ENCODE results near the gene TERT.
"Not testable (repeated sequence)": the region's sequence is repeated elsewhere in the genome, so short reads cannot be mapped to it uniquely, and the experiment has no call there.

The TERT gene

DNA sequence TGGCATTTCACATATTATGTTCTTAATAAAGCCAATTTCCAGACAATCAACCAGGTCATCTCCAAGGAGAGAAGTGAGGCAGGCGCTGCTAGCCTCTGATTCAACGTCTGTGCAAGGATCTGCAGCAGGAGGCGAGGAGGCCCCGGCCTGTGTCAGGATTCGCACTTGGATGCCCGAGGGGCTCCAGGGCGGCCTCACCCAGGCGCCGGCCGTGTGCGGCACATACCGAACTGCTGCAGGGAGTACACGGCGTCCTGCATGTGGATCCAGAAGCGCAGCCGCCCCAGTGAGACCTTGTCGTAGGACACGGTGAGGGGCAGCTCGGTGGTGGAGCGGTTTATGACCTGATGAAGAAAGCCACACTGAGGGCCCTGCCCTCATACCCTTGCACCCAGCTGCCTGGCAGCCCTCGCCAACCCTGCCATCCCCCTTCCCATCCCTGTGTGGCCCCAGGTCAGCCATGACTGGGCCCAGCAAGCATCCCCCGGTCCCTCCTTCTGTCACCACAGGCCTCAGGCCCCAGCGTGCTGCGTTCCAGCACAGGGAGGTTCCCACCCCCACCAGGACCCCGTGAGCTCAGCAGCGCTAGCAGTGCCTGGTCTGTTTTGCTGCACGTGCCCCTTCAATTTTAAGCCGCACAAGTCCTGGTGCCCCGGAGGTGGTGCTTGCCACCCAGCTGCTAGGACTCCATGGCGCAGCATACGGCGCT, 40.1 kb upstream of the TERT start:
- H3K4me3 ChIP-seq (ENCODE audit: low read depth, low read length) = no peak overlapping the region

DNA sequence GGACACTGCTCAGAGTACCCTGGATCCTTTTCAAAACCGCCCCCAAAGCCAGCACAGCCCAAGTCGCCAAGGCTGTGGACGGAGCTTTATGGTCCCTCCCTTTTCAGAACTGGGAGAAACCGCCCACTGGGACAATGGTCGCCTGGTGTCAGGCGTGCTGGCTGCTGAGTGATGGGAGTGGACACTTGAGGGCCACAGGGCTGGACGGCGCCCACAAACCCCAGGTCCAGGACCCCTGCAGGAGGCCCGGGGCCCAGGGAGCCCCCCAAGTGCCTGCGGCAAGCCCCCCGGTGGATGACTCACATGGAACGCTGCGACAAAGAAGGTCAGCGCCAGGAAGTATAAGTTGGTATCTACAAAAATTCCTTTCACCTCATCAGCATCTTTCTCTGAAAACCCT, 39.1 kb upstream of the TERT start:
- TF ChIP-seq, protein P1, sequence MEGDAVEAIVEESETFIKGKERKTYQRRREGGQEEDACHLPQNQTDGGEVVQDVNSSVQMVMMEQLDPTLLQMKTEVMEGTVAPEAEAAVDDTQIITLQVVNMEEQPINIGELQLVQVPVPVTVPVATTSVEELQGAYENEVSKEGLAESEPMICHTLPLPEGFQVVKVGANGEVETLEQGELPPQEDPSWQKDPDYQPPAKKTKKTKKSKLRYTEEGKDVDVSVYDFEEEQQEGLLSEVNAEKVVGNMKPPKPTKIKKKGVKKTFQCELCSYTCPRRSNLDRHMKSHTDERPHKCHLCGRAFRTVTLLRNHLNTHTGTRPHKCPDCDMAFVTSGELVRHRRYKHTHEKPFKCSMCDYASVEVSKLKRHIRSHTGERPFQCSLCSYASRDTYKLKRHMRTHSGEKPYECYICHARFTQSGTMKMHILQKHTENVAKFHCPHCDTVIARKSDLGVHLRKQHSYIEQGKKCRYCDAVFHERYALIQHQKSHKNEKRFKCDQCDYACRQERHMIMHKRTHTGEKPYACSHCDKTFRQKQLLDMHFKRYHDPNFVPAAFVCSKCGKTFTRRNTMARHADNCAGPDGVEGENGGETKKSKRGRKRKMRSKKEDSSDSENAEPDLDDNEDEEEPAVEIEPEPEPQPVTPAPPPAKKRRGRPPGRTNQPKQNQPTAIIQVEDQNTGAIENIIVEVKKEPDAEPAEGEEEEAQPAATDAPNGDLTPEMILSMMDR (IDR thresholded peaks at IDR 0.05; ENCODE audit: borderline replicate concordance, insufficient read depth, low read depth, low read length) = no peak
- H3K4me3 ChIP-seq (ENCODE audit: low read depth, low read length) = no peak overlapping the region

More for the DNA sequence above, 40.1 kb upstream of the TERT start:
- TF ChIP-seq, protein P1 (IDR thresholded peaks at IDR 0.05; ENCODE audit: borderline replicate concordance, insufficient read depth, low read depth, low read length) = no peak

DNA sequence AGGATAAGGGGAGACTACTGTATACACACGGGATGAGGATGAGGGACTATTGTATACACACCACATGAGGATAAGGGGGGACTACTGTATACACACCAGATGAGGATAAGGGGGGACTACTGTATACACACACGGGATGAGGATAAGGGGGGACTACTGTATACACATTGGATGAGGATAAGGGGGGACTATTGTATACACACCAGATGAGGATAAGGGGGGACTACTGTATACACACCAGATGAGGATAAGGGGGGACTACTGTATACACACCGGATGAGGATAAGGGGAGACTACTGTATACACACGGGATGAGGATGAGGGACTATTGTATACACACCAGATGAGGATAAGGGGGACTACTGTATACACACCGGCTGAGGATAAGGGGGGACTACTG, 38.4 kb upstream of the TERT start:
- H3K4me3 ChIP-seq (ENCODE audit: low read depth, low read length) = not testable (repeated sequence)

DNA sequence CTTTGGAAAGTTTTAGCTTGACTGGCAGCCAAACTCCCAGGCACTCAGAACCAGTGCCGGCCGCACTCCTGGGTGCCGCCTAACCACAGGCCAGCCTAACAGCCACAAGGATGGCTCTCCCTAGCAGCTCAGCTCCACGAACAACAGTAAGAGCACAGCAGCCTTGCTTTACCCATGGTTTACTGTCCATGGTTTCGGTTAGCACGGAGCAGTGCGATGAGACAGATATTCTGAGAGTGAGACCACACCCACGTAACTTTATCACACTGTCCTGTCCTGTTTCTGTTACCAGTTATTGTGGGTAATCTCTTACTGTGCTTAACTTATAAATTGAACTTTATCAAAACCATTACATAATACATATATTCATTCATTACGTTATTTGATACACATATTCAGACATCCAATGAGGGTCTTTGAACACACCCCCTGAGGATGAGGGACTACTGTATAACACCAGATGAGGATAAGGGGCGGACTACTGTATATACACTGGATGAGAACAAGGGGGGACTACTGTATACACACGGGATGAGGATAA, 37.7 kb upstream of the TERT start:
- TF ChIP-seq, protein P1 (IDR thresholded peaks at IDR 0.05; ENCODE audit: borderline replicate concordance, insufficient read depth, low read depth, low read length) = no peak
- no peak overlapping the region for H3K4me3 ChIP-seq (ENCODE audit: low read depth, low read length)

DNA sequence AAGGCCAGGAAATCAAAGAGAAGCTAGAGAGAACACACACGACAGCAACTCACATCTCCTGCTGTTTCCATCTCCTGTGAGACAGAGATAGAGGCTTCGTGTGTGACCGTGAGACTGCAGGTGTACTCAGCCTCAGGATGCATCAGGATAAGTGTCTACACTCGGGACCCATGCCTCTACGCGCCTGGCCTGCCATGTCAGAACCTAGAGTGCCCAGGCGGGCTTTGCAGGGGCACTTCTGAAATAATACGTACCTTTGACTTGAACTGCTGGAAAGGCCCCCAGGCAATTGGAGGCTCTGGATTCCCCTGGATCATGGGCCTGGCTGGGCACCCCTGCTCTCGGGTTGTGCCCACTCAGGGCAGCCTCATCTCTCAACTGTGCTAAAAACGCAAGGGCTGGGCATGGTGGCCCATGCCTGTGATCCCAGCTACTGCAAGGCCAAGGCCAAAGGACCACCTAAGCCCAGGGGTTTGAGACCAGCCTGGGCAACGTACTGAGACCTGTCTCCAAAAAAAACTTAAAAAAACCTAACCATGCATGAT, 37.1 kb upstream of the TERT start:
- TF ChIP-seq, protein P1 (IDR thresholded peaks at IDR 0.05; ENCODE audit: borderline replicate concordance, insufficient read depth, low read depth, low read length) = no peak
- no peak overlapping the region for H3K4me3 ChIP-seq (ENCODE audit: low read depth, low read length)

DNA sequence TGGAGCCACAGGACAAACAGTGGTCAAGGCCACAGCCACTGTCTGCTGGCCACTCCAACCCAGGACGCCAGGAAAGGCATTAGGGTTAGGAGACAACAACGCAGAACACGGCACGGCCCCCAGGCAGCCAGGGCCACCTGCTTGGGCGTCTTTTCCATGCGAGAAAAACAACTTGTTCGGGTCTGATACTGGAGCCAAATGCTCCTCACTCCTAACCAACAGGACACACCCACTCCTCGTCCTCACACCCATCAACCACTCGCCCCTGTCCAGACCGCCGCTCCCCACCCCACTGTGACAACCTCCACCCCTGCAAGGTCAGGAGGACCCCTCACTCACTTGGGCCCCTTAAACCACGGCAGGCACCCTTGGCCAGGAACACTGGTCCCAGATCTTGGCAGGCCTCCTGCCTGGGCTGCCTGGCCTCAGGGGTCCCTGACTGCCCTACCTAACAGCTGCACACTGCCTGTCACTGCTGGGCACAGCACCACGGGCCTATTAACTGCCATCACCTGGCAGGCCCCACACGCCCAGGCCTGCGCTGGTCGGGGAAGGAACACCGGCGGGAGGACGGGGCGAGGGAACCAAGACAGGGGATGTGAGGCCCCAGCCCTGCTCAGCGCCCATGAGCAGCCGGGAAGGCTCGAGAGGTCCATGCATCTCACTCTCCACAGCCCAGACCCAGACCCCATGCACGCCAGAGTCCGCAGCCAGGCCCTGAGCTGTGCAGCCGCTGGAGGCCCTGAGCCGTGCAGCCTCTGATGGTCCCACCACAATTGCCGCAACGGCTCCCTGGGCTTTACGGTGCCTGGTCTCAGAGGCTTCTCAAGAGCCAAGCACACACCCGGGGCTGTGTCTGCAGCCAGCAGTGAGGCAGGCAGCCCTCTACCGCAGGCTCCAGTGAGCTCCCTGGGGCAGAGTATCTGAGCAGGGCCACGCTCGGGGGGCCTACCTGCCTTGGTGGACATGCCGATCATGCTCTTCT, 36.3 kb upstream of the TERT start:
- H3K4me3 ChIP-seq (ENCODE audit: low read depth, low read length) = no peak overlapping the region
- TF ChIP-seq, protein P1 (IDR thresholded peaks at IDR 0.05; ENCODE audit: borderline replicate concordance, insufficient read depth, low read depth, low read length) = no peak

DNA sequence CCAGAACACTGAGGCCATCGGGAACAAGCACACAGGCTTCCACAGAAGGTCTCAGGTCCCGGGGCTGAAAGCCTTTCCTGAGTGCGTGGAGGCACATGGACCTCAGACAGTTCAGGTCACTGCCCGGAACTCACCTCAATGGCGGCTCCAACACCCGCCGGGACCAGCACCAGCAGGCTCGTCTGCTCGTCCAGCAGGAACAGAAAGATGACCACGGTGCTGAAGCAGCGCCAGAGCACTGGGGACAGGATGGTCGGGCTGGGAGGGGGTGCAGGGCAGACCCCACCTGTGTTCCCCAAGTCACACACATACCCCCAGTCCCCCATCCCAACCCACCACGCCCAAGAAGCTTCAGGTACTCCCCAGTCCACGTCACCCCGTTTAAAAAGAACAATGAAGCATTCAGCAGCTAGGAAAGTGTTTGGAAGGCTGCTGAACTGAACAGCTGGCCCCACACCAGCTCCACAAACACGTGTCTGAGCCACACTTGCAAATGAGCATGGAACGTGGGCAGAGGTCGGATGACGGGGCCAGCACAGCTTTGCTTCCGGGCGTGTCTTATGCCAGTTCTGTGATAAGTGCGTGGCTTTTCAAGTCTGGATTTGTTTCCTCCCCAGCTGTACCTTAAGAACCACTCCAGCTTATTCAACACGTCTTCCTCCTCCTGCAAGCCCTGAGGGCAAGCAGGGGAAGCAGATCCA, 35.4 kb upstream of the TERT start:
- TF ChIP-seq, protein P1 (IDR thresholded peaks at IDR 0.05; ENCODE audit: borderline replicate concordance, insufficient read depth, low read depth, low read length) = no peak
- H3K4me3 ChIP-seq (ENCODE audit: low read depth, low read length) = no peak overlapping the region

Measured in GM12875 (cell line).